GM19043 (cell line): ENCODE measurements around the gene FAM174C.
A peak's percentile ranks its signal among the peaks of the same experiment; 100 is the strongest.

Experiments used
- ATAC-seq: cut with Tn5 transposase; IDR thresholded peaks from one replicate; pipeline ENCODE4 v1.9.1; 2021; ENCODE audit warnings: low read depth; ENCODE audit not compliant: unreplicated experiment

The FAM174C gene

GRCh38 chr19:1275260-1275975, at the start of gene FAM174C:
TSS of gene FAM174C (plus strand) at chr19:1275530. CDS start at chr19:1275550, 20 bp downstream.
- peak; percentile 73 for ATAC-seq

GRCh38 chr19:1226227-1226518, 49.2 kb upstream of the FAM174C start:
- no peak for ATAC-seq

- ATAC-seq, result no peak
Observed at GRCh38 chr19:1226522-1227303, 48.6 kb upstream of the FAM174C start.

- ATAC-seq, result no peak
Observed at GRCh38 chr19:1227304-1228054, 47.9 kb upstream of the FAM174C start.

- ATAC-seq, result no peak
Observed at GRCh38 chr19:1228161-1228957, 47.0 kb upstream of the FAM174C start.

GRCh38 chr19:1229056-1229923, 46.0 kb upstream of the FAM174C start:
- ATAC-seq, result no peak

- no peak for ATAC-seq
Observed at GRCh38 chr19:1229924-1230782, 45.2 kb upstream of the FAM174C start.

- ATAC-seq, result no peak
Observed at GRCh38 chr19:1230783-1231489, 44.4 kb upstream of the FAM174C start.

- no peak for ATAC-seq
Observed at GRCh38 chr19:1231729-1232637, 43.3 kb upstream of the FAM174C start.

- ATAC-seq, result no peak
Observed at GRCh38 chr19:1232652-1233072, 42.7 kb upstream of the FAM174C start.

- ATAC-seq, result no peak
Observed at GRCh38 chr19:1233115-1233667, 42.1 kb upstream of the FAM174C start.

- no peak for ATAC-seq
Observed at GRCh38 chr19:1234051-1234954, 41.0 kb upstream of the FAM174C start.

GRCh38 chr19:1234955-1235380, 40.4 kb upstream of the FAM174C start:
- ATAC-seq, result no peak

- ATAC-seq, result no peak
Observed at GRCh38 chr19:1235625-1236538, 39.4 kb upstream of the FAM174C start.

GRCh38 chr19:1236576-1236975, 38.8 kb upstream of the FAM174C start:
- ATAC-seq, result no peak
